Bronchial epithelial cell (primary cell): ENCODE measurements around the gene MELTF. TPM values are rescaled to one million over a fixed set of nuclear protein-coding genes. Genes with fewer than 3 reads are reported as not detected.

ENCODE experiments used
- DNase-seq: peaks from one replicate; pipeline ENCODE4 v3.0.0-alpha.2; 2010; ENCODE audit warnings: low read depth
- FAIRE-seq: peaks from 2 replicates; lab custom pipeline; 2011; peaks lifted over from hg19 to GRCh38; lab: Jason Lieb, UNC
- H3K27me3 ChIP-seq: 2 replicates; pipeline ENCODE4 v1.5.1; 2011; ENCODE audit warnings: low read length; ENCODE audit not compliant: control insufficient read depth, insufficient read depth
- H3K36me3 ChIP-seq: 2 replicates; pipeline ENCODE4 v1.5.1; 2011; ENCODE audit warnings: low read length; ENCODE audit not compliant: control insufficient read depth, insufficient read depth
- H3K4me3 ChIP-seq: 2 replicates; pipeline ENCODE4 v1.5.1; 2011; ENCODE audit warnings: mild to moderate bottlenecking, low read depth, low read length, control low read depth
- CTCF ChIP-seq: IDR thresholded peaks from 2 replicates; pipeline ENCODE4 v1.5.1; 2011; ENCODE audit warnings: mild to moderate bottlenecking, moderate library complexity, low read length, control low read depth, inconsistent platforms; ENCODE audit not compliant: insufficient read depth, severe bottlenecking
- total RNA-seq: library from RNA; depleted of rRNA; stranded (reverse); fragments of >200 nt; gene quantifications from 2 replicates; pipeline ENCODE4 v1.2.1, GENCODE V29; 2014

Gene MELTF
- total RNA-seq, 1 donor from 2014 or later = 2.1 TPM

- no peak for FAIRE-seq
Measured at GRCh38 chr3:196963631-196963953, 66.0 kb downstream of the MELTF start.

DNA sequence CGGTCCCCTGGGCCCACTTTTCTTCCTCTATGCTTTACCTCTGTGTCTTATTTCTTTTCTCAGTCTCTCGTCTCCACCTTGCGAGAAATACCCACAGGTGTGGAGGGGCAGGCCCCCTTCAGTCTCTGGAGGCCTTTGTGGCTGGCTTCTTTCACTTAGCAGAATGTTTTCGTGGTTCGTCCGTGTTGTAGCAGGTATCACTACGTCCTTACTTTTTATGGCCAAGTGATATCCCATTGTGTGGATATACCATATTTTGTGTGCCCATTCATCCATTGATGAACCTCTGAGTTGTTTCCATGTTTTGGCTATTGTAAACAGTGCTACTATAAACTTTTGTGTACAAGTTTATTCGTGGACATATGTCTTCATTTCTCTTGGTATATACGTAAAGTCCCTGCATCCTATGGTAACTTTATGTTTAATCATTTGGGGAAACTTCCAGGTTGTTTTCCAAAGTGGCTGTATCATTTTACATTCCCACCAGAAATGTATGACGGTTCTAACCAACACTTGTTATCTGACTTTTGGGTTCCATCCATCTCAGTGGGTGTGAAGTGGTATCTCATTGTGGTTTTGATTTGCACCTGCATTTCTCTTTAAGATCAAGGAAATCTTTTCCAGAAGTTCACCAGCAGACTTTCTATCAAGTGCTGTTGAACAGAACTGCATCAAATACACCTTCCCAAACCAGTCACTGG is 66.5 kb downstream of the MELTF start:
- FAIRE-seq = no peak
- Histone ChIP-seq H3K4me3 (no peak overlapping the region), H3K27me3 (no peaks in the 10 kb centered on the region), H3K36me3 (no peaks in the 10 kb centered on the region)
- no peak for TF ChIP-seq CTCF
- no peak for DNase-seq

More at GRCh38 chr3:196963631-196963953, 66.0 kb downstream of the MELTF start:
- DNase-seq = no peak
- Histone ChIP-seq H3K36me3 (no peaks in the 10 kb centered on the region), H3K4me3 (no peak overlapping the region), H3K27me3 (no peaks in the 10 kb centered on the region)
- no peak for TF ChIP-seq CTCF

DNA sequence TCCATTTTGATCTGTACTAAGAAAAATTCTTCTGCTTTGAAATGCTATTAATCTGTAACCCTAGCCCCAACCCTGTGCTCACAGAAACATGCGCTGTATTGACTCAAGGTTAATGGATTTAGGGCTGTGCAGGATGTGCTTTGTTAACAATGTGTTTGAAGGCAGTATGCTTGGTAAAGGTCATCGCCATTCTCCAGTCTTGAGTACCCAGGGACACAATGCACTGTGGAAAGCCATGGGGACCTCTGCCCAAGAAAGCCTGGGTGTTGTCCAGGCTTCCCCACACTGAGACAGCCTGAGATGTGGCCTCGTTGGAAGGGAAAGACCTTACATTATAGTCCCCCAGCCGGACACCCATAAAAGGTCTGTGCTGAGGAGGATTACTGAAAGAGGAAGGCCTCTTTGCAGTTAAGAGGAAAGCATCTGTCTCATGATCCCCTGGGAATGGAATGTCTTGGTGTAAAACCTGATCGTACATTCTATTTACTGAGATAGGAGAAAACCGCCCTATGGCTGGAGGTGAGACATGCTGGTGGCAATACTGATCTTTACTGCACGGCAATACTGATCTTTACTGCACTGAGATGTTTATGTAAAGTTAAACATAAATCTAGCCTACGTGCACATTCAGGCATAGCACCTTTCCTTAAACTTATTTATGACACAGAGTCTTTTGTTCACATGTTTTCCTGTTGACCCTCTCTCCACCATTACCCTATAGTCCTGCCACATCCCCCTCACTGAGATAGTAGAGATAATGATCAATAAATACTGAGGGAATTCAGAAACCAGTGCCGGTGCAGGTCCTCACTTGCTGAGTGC is 67.3 kb downstream of the MELTF start:
- DNase-seq = no peak
- Histone ChIP-seq H3K4me3 (no peak overlapping the region), H3K27me3 (no peaks in the 10 kb centered on the region), H3K36me3 (no peaks in the 10 kb centered on the region)
- no peak for TF ChIP-seq CTCF
- no peak for FAIRE-seq

- H3K4me3 ChIP-seq = no peak overlapping the region
- H3K36me3 ChIP-seq = no peaks in the 10 kb centered on the region
- no peak for TF ChIP-seq CTCF
- FAIRE-seq = no peak
- DNase-seq = no peak
- H3K27me3 ChIP-seq = no peaks in the 10 kb centered on the region
Measured at GRCh38 chr3:196954832-196955231, 74.8 kb downstream of the MELTF start.

Other genes starting within 250 kb of the MELTF start
- 35.1 and 39.2 TPM in 2 replicates for gene SENP5, start 161.9 kb downstream of the MELTF start, total RNA-seq
- 78.7 and 94.0 TPM in 2 replicates for gene NCBP2, start 87.3 kb downstream of the MELTF start, total RNA-seq
- 1.6 and 1.7 TPM in 2 replicates for gene PIGZ, start 61.0 kb downstream of the MELTF start, total RNA-seq